ENCODE results near the gene ABCG2. TPM values are rescaled to one million over a fixed set of nuclear protein-coding genes. Genes with fewer than 3 reads are reported as not detected.

Gene ABCG2
- total RNA-seq, 1 experiment from 2014 or later: 24.6 TPM

GRCh38 chr4:88107406-88108107 lies 50.9 kb downstream of the ABCG2 start:
- Histone ChIP-seq H3K4me1 (replicated peaks; ENCODE audit: insufficient read depth) (peaks cover 25% of the 10 kb centered on the region), H3F3A (ENCODE audit: insufficient read depth, low read depth) (no peaks in the 10 kb centered on the region; the same call in 1 of the 2 replicates), H3K36me3 (ENCODE audit: low read depth) (no peaks in the 10 kb centered on the region), H3K4me3 (no peak overlapping the region), H4K20me1 (ENCODE audit: insufficient read depth) (no peaks in the 10 kb centered on the region), H3K27ac (peak overlapping the region; percentile 58), H3K79me2 (ENCODE audit: low read depth) (no peaks in the 10 kb centered on the region), H3K9me2 (ENCODE audit: insufficient read depth) (no peaks in the 10 kb centered on the region), H3K4me2 (peak overlapping the region; percentile 36), H2AFZ (no peak overlapping the region), H3K9me3 (ENCODE audit: insufficient read depth, low read depth) (no peaks in the 10 kb centered on the region), H3K27me3 (ENCODE audit: insufficient read depth, low read depth) (no peaks in the 10 kb centered on the region)
- ChIA-PET CTCF (interaction anchor here (0.5 kb wide), 1 partner anchor 40 kb away, joined by 4 read pairs; no protein-coding TSS in a partner anchor), POLR2A (ENCODE audit: unreplicated experiment) (interaction anchor here (0.7 kb wide), 1 partner anchor 720 kb away, joined by 7 read pairs; no protein-coding TSS in a partner anchor)
- no peak for TF ChIP-seq EZH2 (IDR thresholded peaks at IDR 0.05; ENCODE audit: low read depth)
- no peak for TF ChIP-seq CTCF (conservative IDR thresholded peaks at IDR 0.05)
- intact Hi-C loops (cut with micrococcal nuclease; ENCODE audit: unreplicated experiment): loop anchor here (5.0 kb wide), 1 partner anchor 50 kb away; the partner anchor contains the start of gene ABCG2
- peak; percentile 32 to 51 for DNase-seq
- no TSS peak for BruUV-seq (replicated peaks)

GRCh38 chr4:88106205-88106604 lies 52.2 kb downstream of the ABCG2 start:
- intact Hi-C loops (cut with micrococcal nuclease; ENCODE audit: unreplicated experiment): loop anchor here (5.0 kb wide), 1 partner anchor 51 kb away; the partner anchor contains the start of gene ABCG2
- Histone ChIP-seq H3K9me3 (ENCODE audit: insufficient read depth, low read depth) (no peaks in the 10 kb centered on the region), H3K4me1 (replicated peaks; ENCODE audit: insufficient read depth) (peaks cover 25% of the 10 kb centered on the region), H2AFZ (no peak overlapping the region), H3K9me2 (ENCODE audit: insufficient read depth) (no peaks in the 10 kb centered on the region), H3K4me3 (no peak overlapping the region), H3K36me3 (ENCODE audit: low read depth) (no peaks in the 10 kb centered on the region), H3K27me3 (ENCODE audit: insufficient read depth, low read depth) (no peaks in the 10 kb centered on the region), H3K4me2 (no peak overlapping the region), H3K79me2 (ENCODE audit: low read depth) (no peaks in the 10 kb centered on the region), H3K27ac (no peak overlapping the region), H4K20me1 (ENCODE audit: insufficient read depth) (no peaks in the 10 kb centered on the region), H3F3A (ENCODE audit: insufficient read depth, low read depth) (no peaks in the 10 kb centered on the region; the same call in 1 of the 2 replicates)
- no peak for DNase-seq
- POLR2A ChIA-PET (ENCODE audit: unreplicated experiment): no interaction called here
- BruUV-seq (replicated peaks): no TSS peak
- no peak for TF ChIP-seq EZH2 (IDR thresholded peaks at IDR 0.05; ENCODE audit: low read depth)
- TF ChIP-seq CTCF (conservative IDR thresholded peaks at IDR 0.05): no peak
- CTCF ChIA-PET: no interaction called here

GRCh38 chr4:88104902-88105610 lies 53.4 kb downstream of the ABCG2 start:
- intact Hi-C loops (cut with micrococcal nuclease; ENCODE audit: unreplicated experiment): loop anchor here (2.0 to 5.0 kb wide), 2 partner anchors 38 to 52 kb away; partner anchors contain the start of gene ABCG2
- Histone ChIP-seq H2AFZ (no peak overlapping the region), H3K36me3 (ENCODE audit: low read depth) (no peaks in the 10 kb centered on the region), H3K27ac (no peak overlapping the region), H3K4me1 (replicated peaks; ENCODE audit: insufficient read depth) (peaks cover 25% of the 10 kb centered on the region), H4K20me1 (ENCODE audit: insufficient read depth) (no peaks in the 10 kb centered on the region), H3K9me3 (ENCODE audit: insufficient read depth, low read depth) (no peaks in the 10 kb centered on the region), H3K79me2 (ENCODE audit: low read depth) (no peaks in the 10 kb centered on the region), H3K9me2 (ENCODE audit: insufficient read depth) (no peaks in the 10 kb centered on the region), H3K27me3 (ENCODE audit: insufficient read depth, low read depth) (no peaks in the 10 kb centered on the region), H3K4me3 (no peak overlapping the region), H3F3A (ENCODE audit: insufficient read depth, low read depth) (no peaks in the 10 kb centered on the region; the same call in 1 of the 2 replicates), H3K4me2 (no peak overlapping the region; the same call in 1 of the 2 replicates)
- DNase-seq: peak in 1 of 2 experiments; percentile 57
- TF ChIP-seq EZH2 (IDR thresholded peaks at IDR 0.05; ENCODE audit: low read depth): no peak
- no peak for TF ChIP-seq CTCF (conservative IDR thresholded peaks at IDR 0.05)
- POLR2A ChIA-PET (ENCODE audit: unreplicated experiment): no interaction called here
- CTCF ChIA-PET: no interaction called here
- no TSS peak for BruUV-seq (replicated peaks)

All from PC-9 (cell line).